Activated CD8-positive, alpha-beta memory T cell treated with anti-CD3 and anti-CD28 coated beads for 4 hours (primary cell): ENCODE data around the gene KCTD5.
A peak's percentile ranks its signal among the peaks of the same experiment; 100 is the strongest.

Experiments
- DNase-seq, 2 donors: peaks; one replicate each; pipeline ENCODE4 v3.0.0-alpha.2; 2020; ENCODE audit warnings: low read depth in 2 of 2

KCTD5 gene

DNA sequence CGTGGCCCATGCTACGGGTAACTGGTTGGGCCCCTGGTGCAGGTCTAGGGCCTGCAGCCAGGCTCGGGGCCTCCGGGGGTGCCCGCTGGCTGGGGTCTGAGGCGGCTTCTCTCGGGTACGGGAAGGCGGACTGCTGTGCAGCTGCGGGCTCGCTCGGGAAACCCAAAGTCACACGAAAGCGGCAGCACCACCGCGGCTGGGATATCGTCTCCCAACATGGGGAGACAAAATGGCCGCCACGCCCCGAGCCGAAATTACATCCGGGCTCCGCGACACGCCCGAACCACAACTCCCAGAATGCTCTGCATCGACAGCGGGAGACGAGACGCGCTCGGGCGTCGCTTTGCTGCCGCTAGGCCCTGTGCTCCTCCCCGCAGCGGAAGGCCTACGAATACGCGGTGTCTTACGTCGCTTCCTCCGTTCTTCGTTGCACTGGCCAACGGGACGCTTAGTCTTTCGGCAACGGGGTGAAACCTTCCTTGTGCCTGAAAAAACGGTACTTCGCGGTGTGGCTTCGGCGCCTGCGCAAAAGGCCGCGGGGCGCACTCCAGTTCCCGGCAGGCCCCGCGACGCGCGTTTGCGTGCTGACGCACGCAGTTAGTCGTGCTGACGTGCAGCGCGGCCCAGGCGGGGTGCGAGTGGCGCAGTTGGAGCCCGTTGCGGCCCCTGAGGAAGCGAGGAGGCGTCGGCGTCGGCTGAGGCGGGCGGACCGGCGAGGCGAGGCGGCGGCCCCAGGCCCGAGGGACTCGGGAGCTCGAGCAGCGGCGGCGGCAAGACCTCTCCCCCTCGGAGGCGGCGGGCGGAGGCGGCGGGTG is 69.9 kb downstream of the KCTD5 start, which contains the start of gene SRRM2:
SRRM2 (plus strand) TSS at position 604 of the 815 bp plus-strand sequence. CDS start 3,727 bp downstream, outside the sequence.
- DNase-seq = peak; percentile 88 to 89

GRCh38 chr16:2752850-2753732 is 70.8 kb downstream of the KCTD5 start:
- DNase-seq = peak in 1 of 2 donors; percentile 32

- DNase-seq = no peak
These were observed 71.4 kb downstream of the KCTD5 start for GRCh38 chr16:2753733-2754020.

- no peak for DNase-seq
These were observed 72.8 kb downstream of the KCTD5 start for GRCh38 chr16:2755158-2755557.

GRCh38 chr16:2756288-2757015 is 74.1 kb downstream of the KCTD5 start:
- DNase-seq = no peak

- no peak for DNase-seq
These were observed 75.0 kb downstream of the KCTD5 start for GRCh38 chr16:2757344-2757743.
